HG03460 (cell line): Measurements from ENCODE around the gene CAMTA2.

ENCODE experiments used
- ATAC-seq: cut with Tn5 transposase; IDR thresholded peaks from one replicate; pipeline ENCODE4 v1.9.1; 2021; ENCODE audit not compliant: unreplicated experiment

The CAMTA2 gene

DNA sequence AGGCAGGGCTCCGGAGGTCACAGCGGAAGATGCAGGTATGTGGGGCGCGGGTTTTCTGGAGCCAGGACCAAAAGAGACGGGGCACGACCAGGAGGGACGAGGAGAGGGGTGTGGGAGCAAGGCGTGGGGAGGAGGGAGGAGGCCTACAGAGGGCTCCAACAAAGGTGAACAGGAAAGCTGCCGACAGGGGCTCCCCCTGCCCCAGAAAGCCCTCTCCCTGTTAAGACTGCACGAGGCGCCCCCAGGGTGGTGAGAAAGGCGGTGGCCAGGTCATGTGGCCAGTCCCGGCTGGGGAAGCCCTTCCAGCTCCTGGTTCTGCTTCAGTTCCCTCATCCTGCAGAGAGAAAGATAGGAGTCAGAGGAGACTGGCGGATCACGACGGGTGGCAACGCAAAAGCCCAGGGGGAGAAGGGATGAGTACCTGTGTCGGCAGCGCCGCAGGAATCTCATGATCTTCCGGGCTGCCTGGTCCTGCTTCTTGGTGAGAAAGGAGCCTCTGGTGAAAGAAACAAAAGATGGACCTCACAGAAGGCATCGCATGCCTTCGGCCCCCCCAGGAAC is 18.9 kb downstream of the CAMTA2 start:
- ATAC-seq = no peak

DNA sequence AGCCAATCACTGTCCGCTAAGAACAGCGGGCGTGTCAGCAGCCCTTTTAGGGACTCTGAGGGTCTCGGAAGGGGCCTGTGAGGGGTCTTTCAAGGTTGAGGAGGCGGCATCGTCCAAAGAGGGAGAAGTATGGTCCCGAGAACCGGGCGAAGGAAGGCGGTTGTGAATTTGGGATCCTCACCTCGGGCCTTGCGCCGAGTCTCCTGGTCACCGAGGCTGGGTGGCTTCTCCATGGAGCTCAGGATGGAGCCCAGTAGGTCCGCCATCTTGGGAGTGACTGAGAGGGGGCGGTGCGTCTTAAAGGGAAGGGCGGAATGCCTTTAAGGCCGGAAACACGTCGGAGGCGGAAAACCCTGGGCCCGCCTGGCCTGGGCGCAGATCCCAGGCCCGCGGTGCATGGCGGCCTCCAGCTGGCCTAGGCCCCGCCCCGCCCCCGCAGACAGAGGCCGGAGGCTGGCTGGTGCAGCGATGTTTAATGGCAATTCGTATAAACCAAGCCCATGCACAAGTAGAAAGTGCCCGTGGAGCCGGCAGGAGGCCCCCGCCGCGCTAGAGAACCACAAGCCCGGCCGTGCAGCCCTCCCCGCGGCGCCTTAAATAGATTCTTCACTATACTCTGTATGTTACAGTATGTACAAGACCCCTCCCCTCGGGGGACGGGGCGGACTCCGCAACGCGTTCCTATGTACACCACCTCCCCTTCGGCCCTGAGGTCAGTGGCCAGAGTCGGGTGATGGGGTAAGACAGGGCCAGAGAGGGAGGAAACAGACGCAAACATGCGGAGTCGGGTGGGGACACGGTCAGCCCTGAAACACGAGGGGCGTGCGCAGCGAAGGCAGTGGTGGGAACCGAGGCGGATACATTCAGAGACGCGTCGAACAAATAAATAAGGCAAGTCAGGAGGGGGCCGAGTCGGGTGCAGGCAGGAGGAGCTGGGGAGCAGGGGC is 19.7 kb downstream of the CAMTA2 start, which contains the start of gene SPAG7:
TSS of gene SPAG7 (minus strand) at position 279 of the 947 bp plus-strand sequence. CDS start at position 266, 13 bp downstream.
- peak; percentile 57 for ATAC-seq

DNA sequence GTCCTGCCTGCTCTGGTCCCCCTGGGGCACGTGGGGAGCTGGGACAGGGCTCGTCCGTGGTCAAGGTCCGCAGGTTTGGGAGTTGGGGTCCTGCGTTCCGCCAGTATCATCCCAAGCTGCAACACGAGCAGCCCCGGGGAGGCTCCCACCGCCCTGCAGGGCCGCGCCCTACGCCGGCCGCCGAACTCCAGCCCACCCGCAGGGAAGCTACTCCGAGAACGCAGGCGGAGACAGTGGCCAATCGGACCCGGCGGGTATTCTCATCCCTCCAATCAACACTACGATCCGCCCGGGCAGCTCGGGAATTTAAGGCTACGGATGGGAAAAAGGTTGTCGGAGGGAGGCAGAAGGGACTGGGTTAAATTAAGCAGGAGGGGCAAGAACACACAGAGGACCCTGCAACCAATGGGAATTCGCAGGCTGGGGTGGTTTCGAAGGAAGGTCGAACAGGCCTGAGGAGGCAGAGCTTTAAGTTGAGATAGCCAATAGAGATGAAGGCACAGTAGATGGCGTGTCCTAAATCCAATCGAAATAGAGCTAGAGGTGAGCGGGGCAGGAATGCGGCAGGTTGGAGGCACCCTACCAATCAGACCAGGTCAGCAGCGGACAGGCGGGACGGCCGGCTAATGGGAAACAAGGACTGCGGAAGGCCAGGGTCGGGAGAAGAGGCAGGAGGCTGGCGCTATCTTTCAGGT is 20.5 kb downstream of the CAMTA2 start:
- peak; percentile 79 for ATAC-seq

DNA sequence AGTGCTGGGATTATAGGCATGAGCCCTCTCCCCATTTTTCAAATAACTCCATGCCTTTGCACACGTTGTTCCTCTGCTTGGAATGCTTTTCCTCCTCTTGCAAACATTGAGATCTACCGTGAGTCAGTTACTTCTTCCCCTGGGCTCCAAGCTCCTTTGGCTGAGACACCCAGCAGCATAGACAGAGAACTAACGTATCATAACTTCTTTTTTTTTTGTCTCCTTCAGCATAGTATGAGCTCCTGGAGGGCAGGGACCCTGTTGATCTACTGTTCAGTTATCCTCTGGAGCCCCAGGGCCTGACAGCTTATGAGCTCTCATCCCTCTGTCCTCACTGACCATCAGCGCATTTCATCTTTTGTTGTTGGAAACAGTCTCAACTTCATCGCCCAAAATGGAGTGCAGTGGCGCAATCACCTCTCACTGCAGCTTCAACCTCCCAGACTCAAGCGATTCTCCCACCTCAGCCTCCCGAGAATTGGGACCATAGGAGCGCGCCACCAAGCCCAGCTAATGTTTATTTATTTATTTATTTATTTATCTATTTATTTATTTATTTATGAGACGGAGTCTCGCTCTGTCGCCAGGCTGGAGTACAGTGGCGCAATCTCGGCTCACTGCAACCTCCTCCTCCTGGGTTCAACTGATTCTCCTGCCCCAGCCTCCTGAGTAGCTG is 22.0 kb downstream of the CAMTA2 start:
- no peak for ATAC-seq

- ATAC-seq = no peak
Observed at GRCh38 chr17:4960279-4960922, 27.1 kb downstream of the CAMTA2 start.

DNA sequence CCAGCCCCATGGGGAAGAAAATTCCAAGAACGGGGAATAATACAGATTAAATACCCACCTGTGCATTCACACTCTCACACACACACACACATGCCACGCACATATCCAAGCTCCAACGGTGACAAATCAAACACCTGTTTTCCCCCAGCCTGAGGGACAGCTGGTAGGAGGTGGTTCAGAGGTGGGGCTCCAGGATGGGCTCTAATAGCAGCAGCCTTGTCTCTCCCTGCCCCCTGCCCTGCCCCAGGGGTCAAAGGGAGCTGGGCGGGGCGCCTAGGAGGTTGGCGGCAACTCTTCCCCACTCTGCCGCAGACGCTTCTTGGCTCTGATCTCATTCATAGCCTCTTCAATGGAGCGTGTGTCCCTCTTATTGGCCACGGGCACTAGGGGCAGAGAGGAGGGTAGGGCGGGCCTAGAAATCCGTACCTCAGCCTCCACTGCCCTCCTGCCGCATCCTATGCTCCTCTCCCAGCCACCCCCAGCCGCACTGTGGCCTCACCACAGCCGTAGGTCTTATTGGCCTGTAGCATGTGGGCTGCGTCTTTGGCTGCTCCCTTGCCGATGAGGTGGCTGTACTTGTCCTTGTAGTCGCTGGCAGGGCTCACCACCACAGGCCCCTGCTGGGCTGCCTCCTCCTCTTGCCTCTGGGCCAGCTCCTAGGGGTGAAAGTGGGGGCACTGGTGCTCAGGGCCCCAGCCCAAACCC is 28.1 kb downstream of the CAMTA2 start:
- ATAC-seq = no peak

DNA sequence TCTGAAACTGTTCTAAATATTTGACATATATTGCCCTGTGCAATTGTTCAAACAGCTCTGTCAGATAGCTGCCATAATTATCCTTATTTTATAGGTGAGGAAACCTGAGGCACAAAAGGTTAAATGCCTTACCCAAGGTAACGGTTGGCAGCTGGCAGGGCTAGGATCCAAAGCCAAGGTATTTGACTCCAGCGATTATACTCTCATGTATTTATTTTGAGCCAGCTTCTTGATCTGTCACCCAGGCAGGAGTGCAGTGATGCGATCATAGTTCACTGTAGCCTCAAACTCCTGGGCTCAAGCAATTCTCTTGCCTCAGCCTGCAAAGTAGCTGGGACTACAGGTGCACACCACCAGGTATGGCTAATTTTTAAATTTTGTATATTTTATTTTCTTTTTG is 29.4 kb downstream of the CAMTA2 start:
- no peak for ATAC-seq

DNA sequence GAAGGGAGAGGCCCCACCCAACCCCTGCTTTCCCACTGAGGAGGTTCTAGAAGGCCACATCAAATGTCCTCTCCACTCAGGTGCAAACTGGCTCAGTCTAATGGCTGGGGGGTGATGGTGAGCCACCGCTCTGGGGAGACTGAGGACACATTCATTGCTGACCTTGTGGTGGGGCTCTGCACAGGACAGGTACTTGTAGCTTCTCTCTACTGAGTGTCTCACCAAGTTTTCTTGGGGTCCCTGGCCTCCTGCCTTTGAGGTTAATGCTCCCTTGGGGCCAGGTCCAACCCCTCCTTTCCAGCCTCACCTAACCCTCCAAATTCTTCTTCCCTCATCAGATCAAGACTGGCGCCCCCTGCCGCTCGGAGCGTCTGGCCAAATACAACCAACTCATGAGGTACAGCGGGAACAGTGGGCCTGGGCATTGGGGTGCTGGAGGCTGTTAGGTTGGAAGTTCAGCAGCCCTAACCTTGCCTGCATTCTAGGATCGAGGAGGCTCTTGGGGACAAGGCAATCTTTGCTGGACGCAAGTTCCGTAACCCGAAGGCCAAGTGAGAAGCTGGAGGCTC is 30.9 kb downstream of the CAMTA2 start:
- ATAC-seq = no peak

DNA sequence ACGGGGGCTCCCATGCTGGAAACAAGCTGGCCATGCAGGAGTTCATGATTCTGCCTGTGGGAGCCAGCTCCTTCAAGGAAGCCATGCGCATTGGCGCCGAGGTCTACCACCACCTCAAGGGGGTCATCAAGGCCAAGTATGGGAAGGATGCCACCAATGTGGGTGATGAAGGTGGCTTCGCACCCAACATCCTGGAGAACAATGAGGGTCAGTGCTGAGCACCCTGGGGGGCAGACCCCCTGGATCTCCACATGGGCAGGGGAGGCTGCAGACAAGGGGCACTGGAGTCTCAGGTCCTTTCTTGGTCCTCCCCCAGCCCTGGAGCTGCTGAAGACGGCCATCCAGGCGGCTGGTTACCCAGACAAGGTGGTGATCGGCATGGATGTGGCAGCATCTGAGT is 32.4 kb downstream of the CAMTA2 start:
- no peak for ATAC-seq

- ATAC-seq = no peak
Observed at GRCh38 chr17:4953451-4953961, 34.0 kb downstream of the CAMTA2 start.

DNA sequence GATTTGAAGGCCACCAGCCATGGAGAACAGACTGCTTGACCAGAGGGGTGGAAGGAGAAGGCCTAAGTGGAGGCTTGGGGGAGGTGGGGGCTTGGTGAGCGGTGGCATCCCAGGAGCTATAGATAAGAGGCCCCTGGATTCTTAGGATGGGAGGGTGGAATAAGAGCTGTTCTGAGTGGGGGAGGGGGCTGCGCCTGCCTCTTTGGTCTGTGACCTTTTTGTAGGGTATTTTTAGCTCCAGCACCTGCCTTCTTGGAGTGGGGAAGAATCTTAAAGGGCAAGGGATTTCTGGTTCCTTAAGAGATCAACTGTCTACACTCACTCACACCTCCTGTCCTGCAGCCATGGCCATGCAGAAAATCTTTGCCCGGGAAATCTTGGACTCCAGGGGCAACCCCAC is 36.0 kb downstream of the CAMTA2 start:
- no peak for ATAC-seq

GRCh38 chr17:4950746-4951204 is 36.7 kb downstream of the CAMTA2 start, which contains the start of gene ENO3:
ENO3 (plus strand) TSS chr17:4951119; CDS start chr17:4951830, 711 bp downstream.
- ATAC-seq = no peak

DNA sequence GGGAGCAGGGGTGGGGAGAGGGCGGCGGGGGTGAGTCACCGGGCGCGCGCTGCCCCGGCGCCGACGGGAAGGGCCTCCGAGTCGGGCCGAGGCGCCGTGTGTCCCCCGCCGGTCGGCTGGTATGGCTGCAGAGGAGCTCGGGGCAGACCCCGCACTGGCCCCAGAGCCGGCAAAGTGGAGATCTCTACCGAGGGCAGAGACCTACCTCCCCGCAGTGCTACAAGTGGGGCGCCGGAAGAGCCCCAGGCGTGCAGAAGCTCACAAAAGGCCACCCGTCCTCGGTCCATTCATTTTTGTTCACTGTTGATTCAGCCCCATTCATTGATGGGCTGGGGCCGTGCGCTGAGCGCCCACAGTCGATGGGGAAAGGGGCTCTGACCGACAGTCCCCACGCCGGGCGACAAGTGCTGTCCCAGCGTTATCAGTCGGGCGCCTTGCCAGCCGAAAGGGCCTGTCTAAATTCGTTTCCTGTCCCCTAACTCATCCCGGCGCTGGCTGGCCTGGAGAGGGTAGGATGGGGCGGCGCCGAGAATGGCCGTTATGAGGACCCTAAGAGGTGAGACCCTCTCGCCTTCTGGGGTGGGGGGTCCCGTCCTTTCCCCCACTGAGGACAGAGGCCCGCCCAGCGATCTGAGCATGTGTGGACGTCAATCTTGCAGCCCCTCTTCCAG is 37.3 kb downstream of the CAMTA2 start:
- ATAC-seq = peak; percentile 9

DNA sequence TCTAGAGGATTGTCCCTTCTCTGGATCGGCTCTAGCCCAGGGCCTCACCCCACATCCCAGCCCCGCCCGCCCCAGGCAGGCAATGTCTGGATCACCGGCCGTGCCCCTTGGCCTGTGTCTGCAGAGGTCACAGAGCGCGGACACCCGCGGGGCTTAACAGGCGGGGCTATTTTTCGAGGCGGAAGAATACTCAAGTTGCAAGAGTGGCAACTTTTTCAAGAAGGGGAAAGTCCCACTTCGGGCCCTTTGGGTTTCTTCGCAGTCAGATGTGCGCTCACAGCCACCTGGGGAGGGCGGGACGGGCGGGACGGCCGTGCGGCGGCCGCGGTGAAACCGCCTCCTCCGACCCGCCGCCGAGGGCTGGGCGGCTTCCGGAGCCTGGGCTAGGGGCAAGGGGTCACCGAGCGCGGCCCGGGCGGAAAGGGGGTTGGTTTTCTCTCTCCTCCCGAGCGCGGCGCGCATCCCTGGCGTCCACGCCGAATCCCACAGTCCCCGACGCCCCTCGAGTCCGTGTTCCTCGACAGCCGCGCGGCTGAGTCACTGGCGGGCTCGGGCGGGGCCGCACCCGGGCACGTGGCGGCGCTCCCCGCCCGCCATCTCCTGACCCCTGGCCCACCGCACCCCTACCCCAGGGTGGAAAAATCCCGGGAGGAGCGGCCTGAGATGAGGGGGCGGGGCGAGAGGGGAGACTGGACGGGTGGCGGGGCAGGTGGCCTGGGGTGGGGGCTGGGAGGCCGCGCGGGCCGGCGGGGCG is 38.0 kb downstream of the CAMTA2 start:
- peak; percentile 28 for ATAC-seq

GRCh38 chr17:4948931-4949320 is 38.5 kb downstream of the CAMTA2 start:
- peak; percentile 29 for ATAC-seq

GRCh38 chr17:4948166-4948930 is 39.1 kb downstream of the CAMTA2 start, which contains the start of gene PFN1:
PFN1 (minus strand) TSS chr17:4948530; CDS start chr17:4948394, 136 bp downstream.
- ATAC-seq = peak; percentile 17
